Measurements from ENCODE around the gene CCHCR1. TPM values are rescaled to one million over a fixed set of nuclear protein-coding genes. Genes with fewer than 3 reads are reported as not detected.

The CCHCR1 gene
- polyA plus RNA-seq, 1 donor (not counting 4 experiments of a cell fraction or from before 2014, with no cell fraction given) = 7.5 TPM

- Histone ChIP-seq H3K27ac (ENCODE audit: control insufficient read depth, insufficient read depth, low read length) (no peak overlapping the region), H4K20me1 (ENCODE audit: control insufficient read depth, extremely low read depth, insufficient read depth, low read length) (no peaks in the 10 kb centered on the region), H3K9me3 (ENCODE audit: control insufficient read depth, low read depth, low read length) (no peaks in the 10 kb centered on the region), H3K9me1 (ENCODE audit: control insufficient read depth, extremely low read depth, insufficient read depth, low read length) (no peaks in the 10 kb centered on the region), H2AFZ (ENCODE audit: control insufficient read depth, low read length) (no peak overlapping the region), H3K36me3 (ENCODE audit: control insufficient read depth in 2 of 2, extremely low read depth in 1 of 2, insufficient read depth in 2 of 2, low read length in 2 of 2) (peaks cover 0 to 3% of the 10 kb centered on the region in 2 experiments), H3K4me1 (ENCODE audit: control insufficient read depth, extremely low read depth, insufficient read depth, low read length) (peaks cover 15% of the 10 kb centered on the region), H3K4me2 (ENCODE audit: control insufficient read depth, extremely low read depth, insufficient read depth, low read depth, low read length) (no peak overlapping the region), H3K9ac (ENCODE audit: control insufficient read depth, extremely low read depth, insufficient read depth, low read length) (no peak overlapping the region), H3K27me3 (ENCODE audit: control insufficient read depth, extremely low read depth, insufficient read depth, low read length) (no peaks in the 10 kb centered on the region), H3K79me2 (ENCODE audit: control insufficient read depth, insufficient read depth, low read length) (peaks cover 10% of the 10 kb centered on the region), H3K4me3 (ENCODE audit: control insufficient read depth in 2 of 3, extremely low read depth in 1 of 3, insufficient read depth in 2 of 3, low read depth in 1 of 3, low read length in 3 of 3) (no peak overlapping the region)
- TF ChIP-seq CTCF (optimal IDR thresholded peaks at IDR 0.05 in 1 of 3, IDR thresholded peaks at IDR 0.05 in 1 of 3, conservative IDR thresholded peaks at IDR 0.05 in 1 of 3; ENCODE audit: extremely low read depth in 1 of 3, insufficient read depth in 2 of 3, low read length in 3 of 3) = no peak
- TF ChIP-seq EZH2 (IDR thresholded peaks at IDR 0.05; ENCODE audit: low read length) = no peak
- dilution Hi-C loops (cut with MboI; ENCODE audit: extremely low pct_ligation_motif_present, low sequenced_read_pairs) = no loop called here
- FAIRE-seq (no peak), DNase-seq (ENCODE audit: low read depth, low spot score) (no peak)
These were observed 3.9 kb upstream of the CCHCR1 start for GRCh38 chr6:31161216-31162126.

DNA sequence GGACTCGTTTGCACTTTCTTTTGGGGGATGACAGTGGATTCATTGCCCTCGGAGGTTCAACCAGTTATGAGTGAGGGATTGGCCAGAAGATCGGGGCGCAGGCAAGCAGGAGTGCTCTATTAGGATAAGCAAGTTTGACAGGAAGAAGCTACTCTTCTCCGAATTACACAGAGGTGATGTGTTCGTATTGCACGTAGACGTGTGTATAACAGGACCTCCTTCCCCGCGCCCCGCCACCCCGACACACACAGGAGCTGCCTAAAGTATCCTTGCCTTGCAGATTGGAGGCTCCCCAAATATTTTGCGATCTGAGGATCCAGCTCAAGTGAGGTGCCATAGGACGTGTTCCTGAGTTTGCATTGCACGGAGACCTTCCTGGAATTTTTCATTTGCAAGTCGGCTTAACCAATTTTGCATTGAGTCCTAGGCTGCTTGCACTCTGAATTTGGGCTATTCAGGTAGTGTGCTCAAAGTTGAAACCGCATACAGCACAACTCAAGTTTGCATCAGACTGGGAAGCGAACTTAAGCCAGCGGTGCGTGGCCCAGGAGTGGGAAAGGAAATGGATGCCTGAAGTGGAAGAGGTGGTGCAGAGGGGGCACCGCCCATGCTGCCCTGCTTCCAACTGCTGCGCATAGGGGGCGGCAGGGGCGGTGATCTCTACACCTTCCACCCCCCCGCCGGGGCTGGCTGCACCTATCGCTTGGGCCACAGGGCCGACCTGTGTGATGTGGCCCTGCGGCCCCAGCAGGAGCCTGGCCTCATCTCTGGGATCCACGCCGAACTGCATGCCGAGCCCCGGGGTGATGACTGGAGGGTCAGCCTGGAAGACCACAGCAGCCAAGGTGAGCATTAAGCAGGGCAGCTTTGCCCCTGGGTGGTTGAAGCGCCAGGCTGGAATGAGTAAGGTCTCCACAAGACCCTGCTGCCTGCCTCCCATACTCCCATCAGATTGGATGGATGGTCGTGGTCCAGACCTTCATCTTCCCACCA lies 1.6 kb upstream of the CCHCR1 start:
- Histone ChIP-seq H3K27me3 (ENCODE audit: control insufficient read depth, extremely low read depth, insufficient read depth, low read length) (no peaks in the 10 kb centered on the region), H4K20me1 (ENCODE audit: control insufficient read depth, extremely low read depth, insufficient read depth, low read length) (no peaks in the 10 kb centered on the region), H3K9ac (ENCODE audit: control insufficient read depth, extremely low read depth, insufficient read depth, low read length) (peak overlapping the region; percentile 75), H3K4me2 (ENCODE audit: control insufficient read depth, extremely low read depth, insufficient read depth, low read depth, low read length) (peak overlapping the region; percentile 94), H3K36me3 (ENCODE audit: control insufficient read depth in 2 of 2, extremely low read depth in 1 of 2, insufficient read depth in 2 of 2, low read length in 2 of 2) (peaks cover 0 to 2% of the 10 kb centered on the region in 2 experiments), H3K4me3 (ENCODE audit: control insufficient read depth in 2 of 3, extremely low read depth in 1 of 3, insufficient read depth in 2 of 3, low read depth in 1 of 3, low read length in 3 of 3) (peak overlapping the region; percentile 55 to 94 (median 79)), H3K9me1 (ENCODE audit: control insufficient read depth, extremely low read depth, insufficient read depth, low read length) (no peaks in the 10 kb centered on the region), H3K4me1 (ENCODE audit: control insufficient read depth, extremely low read depth, insufficient read depth, low read length) (peaks cover 15% of the 10 kb centered on the region), H3K79me2 (ENCODE audit: control insufficient read depth, insufficient read depth, low read length) (peaks cover 10% of the 10 kb centered on the region), H3K9me3 (ENCODE audit: control insufficient read depth, low read depth, low read length) (no peaks in the 10 kb centered on the region), H2AFZ (ENCODE audit: control insufficient read depth, low read length) (peak overlapping the region; percentile 58), H3K27ac (ENCODE audit: control insufficient read depth, insufficient read depth, low read length) (peak overlapping the region; percentile 23)
- TF ChIP-seq CTCF (optimal IDR thresholded peaks at IDR 0.05 in 1 of 3, IDR thresholded peaks at IDR 0.05 in 1 of 3, conservative IDR thresholded peaks at IDR 0.05 in 1 of 3; ENCODE audit: extremely low read depth in 1 of 3, insufficient read depth in 2 of 3, low read length in 3 of 3) (peak in 1 of 3 experiments; percentile 39), EZH2 (IDR thresholded peaks at IDR 0.05; ENCODE audit: low read length) (no peak)
- DNase-seq (ENCODE audit: low read depth, low spot score) (no peak), FAIRE-seq (no peak)
- dilution Hi-C loops (cut with MboI; ENCODE audit: extremely low pct_ligation_motif_present, low sequenced_read_pairs) = no loop called here

All from keratinocyte (primary cell).